ENCODE measurements around the gene CHRND.

Gene CHRND

GRCh38 chr2:232504438-232504837, 21.5 kb upstream of the CHRND start:
- DNase-seq: peak in 1 of 2 experiments; percentile 24

- no peak for DNase-seq
Measured at GRCh38 chr2:232505856-232506255, 20.1 kb upstream of the CHRND start.

- no peak for DNase-seq
Measured at GRCh38 chr2:232506709-232507108, 19.3 kb upstream of the CHRND start.

GRCh38 chr2:232508251-232508650, 17.7 kb upstream of the CHRND start:
- no peak for DNase-seq

- DNase-seq: peak; percentile 26 to 69
Measured at GRCh38 chr2:232511336-232511890, 14.5 kb upstream of the CHRND start.

- DNase-seq: peak in 1 of 2 experiments; percentile 16
Measured at GRCh38 chr2:232512602-232513001, 13.4 kb upstream of the CHRND start.

- DNase-seq: no peak
Measured at GRCh38 chr2:232513353-232513752, 12.6 kb upstream of the CHRND start.

- DNase-seq: no peak
Measured at GRCh38 chr2:232515639-232516038, 10.3 kb upstream of the CHRND start.

GRCh38 chr2:232516551-232516950, 9.4 kb upstream of the CHRND start:
- no peak for DNase-seq

GRCh38 chr2:232518844-232519243, 7.1 kb upstream of the CHRND start:
- DNase-seq: no peak

GRCh38 chr2:232519581-232520438, 6.2 kb upstream of the CHRND start, which contains the start of gene PRSS56:
PRSS56 (plus strand) TSS chr2:232520388; CDS start chr2:232520599, 211 bp downstream.
- no peak for DNase-seq

GRCh38 chr2:232520489-232520888, 5.5 kb upstream of the CHRND start:
- no peak for DNase-seq

GRCh38 chr2:232521098-232521497, 4.9 kb upstream of the CHRND start:
- no peak for DNase-seq

GRCh38 chr2:232521959-232522622, 3.9 kb upstream of the CHRND start:
- DNase-seq: no peak

GRCh38 chr2:232522623-232523401, 3.1 kb upstream of the CHRND start:
- DNase-seq: no peak

- no peak for DNase-seq
Measured at GRCh38 chr2:232523402-232523681, 2.6 kb upstream of the CHRND start.

GRCh38 chr2:232523682-232524597, 2.0 kb upstream of the CHRND start:
- no peak for DNase-seq

GRCh38 chr2:232524771-232525170, 1.2 kb upstream of the CHRND start:
- DNase-seq: no peak

- DNase-seq: no peak
Measured at GRCh38 chr2:232525199-232525598, 761 bp upstream of the CHRND start.

- DNase-seq: no peak
Measured at GRCh38 chr2:232526372-232526941, 497 bp downstream of the CHRND start.

GRCh38 chr2:232527905-232528470, 2.0 kb downstream of the CHRND start:
- DNase-seq: no peak

Data from SHP77 (cell line).